GM12873 (cell line): ENCODE measurements around the gene FXYD7.
A peak's percentile ranks its signal among the peaks of the same experiment; 100 is the strongest.

Experiments
- TF ChIP-seq, protein P1 (sequence below): IDR thresholded peaks from 2 replicates; pipeline ENCODE4 v1.5.1; 2012; ENCODE audit warnings: low read depth, mild to moderate bottlenecking, moderate library complexity, low read length, control low read depth; ENCODE audit not compliant: insufficient read depth; ENCODE audit errors: missing control alignments

The FXYD7 gene

DNA sequence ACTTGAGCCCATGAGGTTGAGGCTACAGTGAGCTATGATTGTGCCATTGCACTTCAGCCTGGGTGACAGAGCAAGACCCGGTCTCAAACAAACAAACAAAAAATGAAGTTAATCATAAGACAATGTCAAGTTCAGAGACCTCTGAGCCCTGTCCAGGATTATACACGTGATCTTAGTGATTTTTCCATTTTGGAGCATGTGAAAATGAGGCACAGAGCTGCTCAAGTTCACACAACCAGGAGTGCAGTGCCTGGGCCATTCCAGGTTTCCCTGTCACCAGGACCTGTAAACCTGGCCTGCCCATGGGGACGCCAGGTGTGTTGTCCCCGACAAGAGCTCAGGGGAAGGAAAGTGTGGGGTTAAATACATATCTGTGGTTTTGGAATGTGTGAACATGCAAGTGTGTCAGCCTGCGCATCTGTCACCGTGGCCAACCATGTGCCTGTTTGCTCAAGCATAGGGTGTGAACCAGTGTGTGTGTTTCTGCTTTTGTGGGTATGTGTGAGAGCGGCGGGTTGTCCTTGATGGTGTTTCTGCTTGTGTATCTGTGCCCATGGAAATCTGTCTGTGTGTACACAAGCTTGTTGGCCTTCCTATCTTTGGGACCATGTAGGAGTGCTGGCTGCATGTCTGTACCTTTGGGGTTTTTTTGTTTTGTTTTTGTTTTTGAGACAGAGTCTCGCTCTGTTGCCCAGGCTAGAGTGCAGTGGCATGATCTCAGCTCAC lies 5.9 kb upstream of the FXYD7 start:
- TF ChIP-seq, protein P1, sequence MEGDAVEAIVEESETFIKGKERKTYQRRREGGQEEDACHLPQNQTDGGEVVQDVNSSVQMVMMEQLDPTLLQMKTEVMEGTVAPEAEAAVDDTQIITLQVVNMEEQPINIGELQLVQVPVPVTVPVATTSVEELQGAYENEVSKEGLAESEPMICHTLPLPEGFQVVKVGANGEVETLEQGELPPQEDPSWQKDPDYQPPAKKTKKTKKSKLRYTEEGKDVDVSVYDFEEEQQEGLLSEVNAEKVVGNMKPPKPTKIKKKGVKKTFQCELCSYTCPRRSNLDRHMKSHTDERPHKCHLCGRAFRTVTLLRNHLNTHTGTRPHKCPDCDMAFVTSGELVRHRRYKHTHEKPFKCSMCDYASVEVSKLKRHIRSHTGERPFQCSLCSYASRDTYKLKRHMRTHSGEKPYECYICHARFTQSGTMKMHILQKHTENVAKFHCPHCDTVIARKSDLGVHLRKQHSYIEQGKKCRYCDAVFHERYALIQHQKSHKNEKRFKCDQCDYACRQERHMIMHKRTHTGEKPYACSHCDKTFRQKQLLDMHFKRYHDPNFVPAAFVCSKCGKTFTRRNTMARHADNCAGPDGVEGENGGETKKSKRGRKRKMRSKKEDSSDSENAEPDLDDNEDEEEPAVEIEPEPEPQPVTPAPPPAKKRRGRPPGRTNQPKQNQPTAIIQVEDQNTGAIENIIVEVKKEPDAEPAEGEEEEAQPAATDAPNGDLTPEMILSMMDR = no peak

DNA sequence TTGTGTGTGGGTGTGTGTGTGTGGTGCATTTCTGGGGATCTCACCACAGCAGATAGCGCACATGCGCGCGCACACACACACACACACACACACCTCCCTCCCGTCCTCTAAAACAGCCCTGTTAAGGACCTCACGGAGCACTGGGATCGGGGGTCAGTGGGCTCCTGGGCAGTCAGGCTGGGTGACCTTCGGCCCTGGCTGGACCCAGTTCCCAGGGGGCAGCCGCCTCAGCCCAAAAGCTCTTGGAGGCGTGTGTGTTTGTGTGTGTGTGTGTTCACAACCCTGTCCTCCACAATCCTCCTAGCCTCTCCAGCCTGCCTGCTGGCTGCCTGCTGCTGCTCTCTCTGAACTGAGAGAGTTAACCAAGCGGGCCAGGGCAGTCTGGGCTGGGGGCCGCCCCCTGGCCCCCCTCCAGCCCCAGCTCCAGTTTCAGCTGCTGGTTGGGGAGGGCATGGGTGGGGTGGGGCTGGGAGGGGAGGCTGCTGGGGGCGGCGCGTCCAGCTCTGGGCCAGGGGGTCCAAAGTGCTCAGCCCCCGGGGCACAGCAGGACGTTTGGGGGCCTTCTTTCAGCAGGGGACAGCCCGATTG lies 4.7 kb upstream of the FXYD7 start, which contains the start of gene FXYD1:
Gene FXYD1, plus strand, starts transcription at position 520 of the 588 bp plus-strand sequence. CDS start 1,256 bp downstream, outside the sequence.
- TF ChIP-seq, protein P1 = no peak

DNA sequence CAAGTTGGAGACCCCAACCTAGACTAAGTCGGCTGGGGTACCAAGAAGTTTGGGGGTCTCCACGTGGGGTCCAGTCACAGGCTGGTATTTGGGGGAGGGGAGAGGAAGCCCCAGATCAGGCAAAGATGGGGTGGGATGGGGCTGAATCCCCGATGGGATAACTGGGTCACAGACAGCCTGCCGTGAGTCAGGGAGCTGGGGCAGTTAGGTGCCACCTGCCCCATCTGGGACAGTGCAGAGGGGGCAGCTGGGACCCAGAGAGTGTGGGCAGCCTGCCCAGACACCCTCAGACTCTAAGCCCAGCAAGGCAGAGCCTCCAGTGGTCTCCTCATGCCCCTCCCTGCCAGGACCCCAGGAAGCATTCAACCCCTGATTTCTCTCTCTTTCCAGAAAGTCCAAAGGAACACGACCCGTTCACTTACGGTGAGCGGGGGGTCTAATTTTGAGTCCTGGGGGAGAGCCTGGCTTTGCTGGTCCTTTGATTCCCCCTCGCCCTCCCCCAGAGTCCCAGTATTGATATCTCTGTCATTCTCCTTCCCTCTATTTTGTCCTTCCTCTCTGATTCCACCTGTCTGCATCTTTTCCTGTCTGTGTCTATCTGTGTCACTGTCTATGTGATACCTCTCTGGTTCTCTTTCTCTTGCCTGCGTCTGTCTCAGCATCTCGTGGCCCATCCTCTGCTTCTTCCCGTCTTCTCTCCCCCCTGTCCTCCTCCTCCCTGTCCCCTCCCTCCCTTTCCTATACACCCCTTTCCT lies 2.7 kb upstream of the FXYD7 start:
- TF ChIP-seq, protein P1 = no peak

DNA sequence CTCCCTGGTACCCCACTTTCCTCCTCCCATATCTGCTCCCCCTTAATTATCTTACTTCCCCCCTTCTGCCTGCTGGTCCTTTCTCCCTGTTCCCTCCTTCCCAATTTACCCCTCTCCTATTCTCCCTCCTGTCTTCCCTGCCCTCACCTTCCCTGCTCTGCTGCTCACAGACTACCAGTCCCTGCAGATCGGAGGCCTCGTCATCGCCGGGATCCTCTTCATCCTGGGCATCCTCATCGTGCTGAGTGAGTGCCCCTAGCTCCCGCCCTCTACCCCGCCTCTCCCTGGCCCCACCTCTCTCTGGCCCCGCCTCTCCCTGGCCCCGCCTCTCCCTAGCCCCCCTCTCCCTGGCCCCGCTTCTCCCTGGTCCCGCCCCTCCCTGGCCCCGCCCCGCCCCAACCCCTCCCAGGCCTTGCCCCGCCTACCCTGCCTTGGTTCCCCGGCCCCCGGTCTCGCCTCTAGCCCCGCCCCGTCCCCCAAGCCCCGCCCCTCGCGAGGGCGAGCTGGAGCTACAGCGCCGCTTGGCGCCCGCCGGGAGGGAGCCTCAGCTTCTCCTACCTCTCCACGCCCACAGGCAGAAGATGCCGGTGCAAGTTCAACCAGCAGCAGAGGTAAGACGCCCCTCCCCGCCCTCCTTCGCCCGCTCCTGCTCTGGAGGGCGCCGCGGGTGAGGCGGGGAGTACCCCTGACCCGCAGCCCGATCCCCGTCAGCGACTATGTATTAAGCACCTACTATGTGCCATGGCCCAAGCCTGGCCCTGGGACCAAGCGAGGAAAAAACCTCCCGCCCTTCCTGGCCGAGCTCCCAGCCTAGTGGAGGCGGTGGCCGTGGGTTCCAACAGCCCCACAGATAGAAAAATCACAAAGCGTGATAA lies 1.9 kb upstream of the FXYD7 start:
- TF ChIP-seq, protein P1 = peak; percentile 63

DNA sequence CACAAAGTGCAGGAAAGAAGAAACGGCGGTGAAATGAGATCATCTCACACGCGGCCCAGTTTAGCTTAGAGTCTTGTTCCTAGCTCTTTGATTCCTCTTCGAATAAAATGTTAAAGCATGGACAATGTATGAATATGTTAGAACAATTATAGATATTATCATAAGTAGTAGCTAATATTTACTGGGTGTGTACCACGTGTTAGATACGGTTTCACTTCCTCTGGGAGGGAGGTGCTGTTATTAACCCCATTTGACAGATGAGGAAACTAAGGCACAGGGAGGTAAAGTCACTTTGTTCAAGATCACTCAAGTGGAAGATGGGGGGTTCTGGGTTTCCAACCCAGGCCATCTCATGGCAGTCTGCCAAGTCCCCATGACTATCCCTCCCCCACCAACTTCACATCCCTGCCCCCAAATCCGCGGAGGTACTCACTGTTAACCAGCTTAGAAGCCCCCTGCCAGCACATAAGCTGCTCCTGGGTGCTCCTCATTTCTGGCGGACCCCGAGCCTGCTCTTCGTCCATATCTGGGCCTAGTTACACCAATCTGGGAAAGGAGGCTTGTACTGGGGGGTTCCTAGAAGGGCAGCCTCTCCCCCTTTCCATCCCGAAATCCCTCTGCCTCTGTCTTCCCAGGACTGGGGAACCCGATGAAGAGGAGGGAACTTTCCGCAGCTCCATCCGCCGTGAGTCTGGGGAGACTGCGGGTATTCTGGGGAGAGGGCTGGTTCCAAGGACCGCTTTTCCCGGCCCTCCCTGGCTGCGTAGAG lies 1.0 kb upstream of the FXYD7 start:
- TF ChIP-seq, protein P1 = no peak

DNA sequence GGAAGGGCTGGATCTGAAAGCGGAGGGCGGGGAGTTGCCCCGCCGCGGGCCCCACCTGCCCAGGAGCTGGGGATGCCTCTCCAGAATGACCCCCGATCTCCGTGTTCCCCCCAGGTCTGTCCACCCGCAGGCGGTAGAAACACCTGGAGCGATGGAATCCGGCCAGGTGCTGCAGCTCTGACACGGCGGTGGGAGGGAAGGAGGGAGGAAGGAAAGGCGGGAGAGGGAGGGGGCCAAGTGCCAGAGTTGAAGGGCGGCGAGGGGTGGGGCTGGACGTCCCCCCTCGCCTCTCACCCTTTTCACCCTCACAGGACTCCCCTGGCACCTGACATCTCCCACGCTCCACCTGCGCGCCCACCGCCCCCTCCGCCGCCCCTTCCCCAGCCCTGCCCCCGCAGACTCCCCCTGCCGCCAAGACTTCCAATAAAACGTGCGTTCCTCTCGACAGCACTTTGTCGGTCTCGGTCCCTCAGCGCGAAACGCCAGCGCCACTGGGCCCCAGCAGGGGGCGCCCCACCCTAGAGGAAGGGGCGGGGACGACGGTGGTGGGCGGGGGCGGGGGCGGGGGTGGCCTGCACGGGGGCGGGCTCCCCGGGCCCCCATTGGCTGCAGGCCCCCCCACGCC lies 337 bp upstream of the FXYD7 start:
- TF ChIP-seq, protein P1 = peak; percentile 60
